Tongue (tissue), 2 donors: ENCODE results near the gene CLDN14. TPM values are rescaled to one million over a fixed set of nuclear protein-coding genes. Genes with fewer than 3 reads are reported as not detected.
A peak's percentile ranks its signal among the peaks of the same experiment; 100 is the strongest.
"Not testable (repeated sequence)": the region's sequence is repeated elsewhere in the genome, so short reads cannot be mapped to it uniquely, and the experiment has no call there.

ENCODE experiments used
- DNase-seq: peaks from one replicate; pipeline ENCODE4 v3.0.0-alpha.2; 2015
- total RNA-seq: library from RNA; depleted of rRNA; stranded (reverse); fragments of >200 nt; gene quantifications from one replicate; pipeline ENCODE4 v1.2.3, GENCODE V29; 2014

CLDN14 gene
- total RNA-seq, 1 donor from 2014 or later = 3.4 TPM

DNA sequence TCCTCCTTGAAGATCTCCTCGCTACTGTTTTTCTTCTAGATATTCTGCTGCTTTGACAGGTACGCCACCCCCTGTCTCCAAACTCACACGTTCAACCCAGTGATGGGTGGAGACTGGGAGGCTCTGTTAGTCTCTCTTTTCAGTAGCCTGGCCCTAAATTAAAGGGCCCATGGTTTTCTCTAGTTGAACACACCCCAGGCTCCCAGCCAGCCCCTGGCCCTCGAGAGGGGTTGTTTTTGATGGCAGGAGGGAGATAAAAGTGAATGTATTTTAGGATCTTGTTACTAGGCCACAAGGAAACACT, 21.6 kb upstream of the CLDN14 start:
- DNase-seq = no peak

DNA sequence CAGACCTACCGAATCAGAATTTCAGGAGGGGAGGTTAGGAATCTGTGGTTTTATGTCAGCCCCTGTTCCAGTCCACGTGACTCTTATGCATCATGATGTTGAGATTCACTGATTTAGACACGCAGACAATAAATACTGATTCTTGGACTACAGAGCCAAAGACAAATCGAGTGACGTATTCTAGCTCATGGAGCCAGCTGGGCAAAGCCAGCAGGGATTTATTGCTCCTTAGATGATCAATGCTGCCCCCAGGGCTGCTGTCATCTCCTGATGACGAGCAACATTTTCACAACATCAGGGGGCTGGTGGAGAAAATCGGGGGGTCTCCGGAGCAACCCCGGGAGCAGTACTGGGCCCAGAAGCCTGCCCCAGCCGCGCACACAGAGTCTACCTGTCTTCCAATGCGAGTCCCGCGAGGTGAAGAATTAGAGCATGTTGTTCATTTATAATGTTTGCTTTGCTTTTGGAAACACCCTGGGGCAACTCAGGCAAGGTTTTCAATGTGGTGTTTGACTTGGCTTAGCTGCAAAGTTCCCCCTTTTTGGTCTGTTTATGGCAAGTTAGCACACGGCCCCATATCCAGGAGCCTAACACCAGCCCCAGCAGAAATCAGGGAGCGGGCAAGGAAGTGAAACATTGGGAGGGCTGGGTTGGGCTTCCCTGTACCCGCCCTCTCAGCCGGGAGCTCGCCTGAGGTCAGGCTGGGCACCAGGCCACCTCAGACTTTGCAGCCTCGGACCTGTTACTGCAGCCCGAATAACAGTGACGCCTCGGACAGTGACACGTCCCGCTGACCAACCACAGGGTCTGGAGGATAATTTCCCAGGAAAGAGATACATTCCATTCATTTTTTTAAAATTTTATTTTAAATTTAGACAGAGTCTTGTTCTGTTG, 19.9 kb upstream of the CLDN14 start:
- DNase-seq = peak; percentile 72

DNA sequence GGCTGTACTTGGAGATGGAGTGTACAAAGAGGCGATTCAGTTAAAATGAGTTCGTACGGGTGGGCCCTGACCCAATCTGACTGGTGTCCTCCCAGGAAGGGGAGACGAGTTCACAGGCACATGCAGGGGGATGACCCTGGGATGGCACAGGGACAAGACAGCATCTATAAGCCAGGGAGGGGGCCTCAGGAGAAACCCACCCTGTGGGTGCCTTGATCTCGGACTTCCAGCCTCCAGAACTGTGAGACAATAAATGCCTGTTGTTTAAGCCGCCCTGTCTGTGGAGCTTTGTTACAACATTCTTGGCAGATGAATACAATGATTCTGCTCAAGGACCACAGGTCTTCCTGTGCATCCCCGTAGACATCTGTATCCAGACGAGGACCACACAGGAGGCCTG, 14.6 kb upstream of the CLDN14 start:
- no peak for DNase-seq

DNA sequence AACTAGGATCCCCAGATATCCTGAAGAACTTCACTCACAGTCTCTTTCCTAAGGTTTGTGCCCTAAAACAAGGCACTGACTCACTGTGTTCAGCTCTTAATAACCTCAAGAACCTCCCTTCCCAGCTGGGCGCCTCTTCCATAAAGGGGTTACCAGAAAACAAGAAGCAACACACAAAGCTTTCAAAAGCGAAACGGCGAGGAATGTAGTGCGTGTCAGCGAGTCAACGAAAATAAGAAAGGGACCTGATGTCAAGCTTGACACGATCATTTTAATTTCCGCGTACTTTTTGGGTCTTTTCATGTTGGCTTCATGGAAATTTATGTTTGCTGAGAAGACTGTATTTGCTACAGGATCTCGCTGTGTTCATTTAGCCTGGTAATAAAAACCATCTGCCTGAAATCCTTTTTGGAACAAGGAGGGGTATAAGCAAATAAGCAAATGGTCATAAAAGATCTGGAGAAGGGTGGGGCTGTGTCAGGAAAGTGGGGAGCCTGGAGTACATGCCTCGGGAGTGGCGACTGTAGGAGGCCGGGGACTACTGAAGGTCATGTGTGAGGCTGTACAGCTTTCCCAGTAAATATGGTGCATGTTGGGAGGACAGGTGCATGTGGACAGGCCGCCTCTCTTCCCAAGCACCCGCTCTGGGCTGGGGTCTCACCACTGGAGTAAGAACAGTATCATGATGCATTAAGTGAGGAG, 11.4 kb upstream of the CLDN14 start:
- DNase-seq = peak; percentile 51

DNA sequence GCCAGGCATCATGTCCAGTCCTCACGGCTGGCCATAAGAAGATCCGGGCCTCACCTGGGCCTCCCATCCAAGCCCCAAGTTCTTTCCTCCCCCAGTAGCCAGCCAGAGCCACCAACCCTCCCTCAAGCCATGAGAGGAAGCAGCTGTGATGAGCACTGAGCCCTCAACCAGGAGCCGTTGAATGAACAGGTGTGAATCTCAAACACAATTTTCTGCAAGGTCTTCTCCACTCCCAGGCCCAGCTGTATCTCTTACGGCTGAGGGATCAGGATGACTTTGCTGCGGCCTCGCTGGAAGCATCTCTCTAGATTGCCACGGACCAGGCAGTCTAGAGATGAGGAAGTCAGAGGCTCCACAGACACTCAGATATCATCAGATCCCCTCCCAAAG, 9.8 kb upstream of the CLDN14 start:
- DNase-seq = no peak

DNA sequence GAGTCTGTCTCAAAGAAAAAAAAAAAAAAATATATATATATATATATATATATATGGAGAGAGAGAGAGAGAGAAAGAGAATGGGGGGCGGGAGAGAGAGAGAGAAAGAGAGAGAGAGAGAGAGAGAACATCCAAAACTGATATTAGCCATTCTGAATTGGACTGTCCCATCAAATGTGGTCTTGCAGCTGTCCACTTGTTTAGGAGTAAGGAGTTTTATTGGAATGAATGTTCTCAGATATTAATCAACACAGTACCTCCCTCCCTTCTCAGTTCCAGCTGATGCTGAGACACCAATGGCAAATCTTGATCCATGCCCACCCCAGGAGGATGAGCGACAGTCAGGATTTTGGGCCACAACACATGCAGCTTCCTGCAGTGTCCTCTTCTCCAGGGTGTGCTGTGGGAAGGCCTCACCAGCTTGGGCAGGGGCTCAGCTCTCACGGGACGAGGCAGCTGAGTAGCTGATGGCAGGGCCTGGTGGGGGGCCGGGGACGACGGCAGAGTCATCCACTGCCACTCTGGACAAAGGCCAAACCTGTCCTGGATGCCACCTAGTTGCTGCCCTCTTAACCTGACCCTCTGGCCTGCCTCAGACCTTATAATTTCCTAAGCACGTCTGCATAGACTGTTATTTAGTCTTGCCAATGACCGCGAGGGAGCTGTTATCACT, 9.3 kb upstream of the CLDN14 start:
- DNase-seq = no peak

DNA sequence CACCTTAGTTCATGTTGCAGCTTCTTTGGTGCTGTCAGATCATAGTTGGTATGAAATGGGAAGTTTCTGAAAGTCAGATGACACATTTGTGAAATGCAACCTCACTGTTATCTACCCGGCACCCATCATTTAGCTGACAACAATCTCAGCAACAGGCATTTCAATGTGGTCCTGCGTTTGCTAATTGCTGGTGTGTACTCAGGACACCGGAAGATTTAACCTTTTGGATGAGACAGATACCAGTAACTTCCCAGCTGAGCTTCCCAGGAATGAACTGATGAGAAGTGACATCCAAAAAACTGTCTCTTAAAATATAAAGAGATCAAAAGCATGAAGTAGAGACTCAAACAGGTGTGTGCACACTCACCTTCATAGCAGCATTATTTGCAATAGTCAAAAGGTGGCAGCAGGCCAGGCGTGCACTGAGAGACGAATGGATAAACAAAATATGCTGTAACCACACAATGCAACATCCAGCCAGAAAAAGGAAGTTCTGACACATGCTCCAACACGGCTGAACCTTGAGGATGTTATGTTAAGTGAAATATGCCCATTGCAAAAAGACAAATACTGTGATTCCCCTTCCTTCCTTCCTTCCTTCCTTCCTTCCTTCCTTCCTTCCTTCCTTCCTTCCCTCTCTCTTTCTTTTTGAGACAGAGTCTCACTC, 7.9 kb upstream of the CLDN14 start:
- peak; percentile 75 for DNase-seq

DNA sequence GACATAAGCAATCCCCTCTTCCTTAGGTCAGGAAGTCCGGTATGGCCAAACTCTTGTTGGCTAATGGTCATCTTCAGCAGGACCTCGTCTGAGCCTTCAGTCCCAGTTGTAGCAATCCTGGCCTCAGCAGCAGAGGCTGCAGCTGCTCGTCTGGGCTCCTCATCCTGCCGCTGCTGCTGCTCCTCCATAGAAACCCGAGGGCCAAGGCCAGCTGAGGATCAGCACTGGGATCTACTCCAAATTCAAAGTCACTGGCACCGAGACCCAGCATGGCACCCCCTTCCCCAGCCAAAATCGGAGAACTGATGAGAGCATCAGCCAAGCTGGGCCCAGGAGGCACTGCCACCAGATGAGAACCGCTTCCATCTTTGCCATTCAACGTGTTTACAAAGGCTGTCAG, 6.3 kb upstream of the CLDN14 start:
- no peak for DNase-seq

DNA sequence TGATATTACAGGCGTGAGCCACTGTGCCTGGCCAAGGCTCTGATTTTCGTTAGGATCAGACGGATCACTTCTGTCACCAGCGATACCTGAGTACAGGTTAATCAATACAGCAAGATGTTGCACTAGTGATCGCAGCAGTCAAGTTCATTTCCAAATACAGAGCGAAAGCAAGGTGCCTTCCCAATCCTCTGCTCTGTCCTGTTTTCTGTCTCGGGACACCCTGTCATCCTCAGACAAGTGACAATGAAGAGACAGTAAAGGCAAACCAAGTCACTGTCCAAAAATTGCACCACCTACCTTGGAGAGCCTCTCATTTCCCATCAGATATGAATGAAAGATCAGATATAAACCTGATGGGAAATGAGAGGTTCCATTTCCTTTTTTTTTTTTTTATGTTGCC, 5.6 kb upstream of the CLDN14 start:
- DNase-seq = no peak

DNA sequence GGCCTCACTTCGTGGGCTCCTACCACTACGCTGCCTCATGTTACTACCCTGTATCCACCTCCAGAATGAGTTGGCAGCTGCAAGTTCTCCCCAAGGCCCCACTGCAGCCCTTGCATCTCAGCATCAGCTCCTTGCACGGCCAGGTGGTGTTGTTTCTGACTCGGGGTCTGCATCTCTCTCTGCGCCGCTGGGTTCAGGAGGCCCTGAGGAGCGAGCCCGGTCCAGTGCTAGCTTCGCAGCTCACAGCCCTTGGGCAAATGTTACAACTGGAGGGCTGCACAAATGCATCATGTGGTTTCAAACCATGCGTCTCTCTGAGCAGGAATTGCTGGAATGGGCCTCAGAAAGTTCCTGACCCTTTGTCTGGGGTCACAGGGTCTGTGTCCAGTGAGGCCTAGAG, 3.2 kb upstream of the CLDN14 start:
- DNase-seq = no peak

DNA sequence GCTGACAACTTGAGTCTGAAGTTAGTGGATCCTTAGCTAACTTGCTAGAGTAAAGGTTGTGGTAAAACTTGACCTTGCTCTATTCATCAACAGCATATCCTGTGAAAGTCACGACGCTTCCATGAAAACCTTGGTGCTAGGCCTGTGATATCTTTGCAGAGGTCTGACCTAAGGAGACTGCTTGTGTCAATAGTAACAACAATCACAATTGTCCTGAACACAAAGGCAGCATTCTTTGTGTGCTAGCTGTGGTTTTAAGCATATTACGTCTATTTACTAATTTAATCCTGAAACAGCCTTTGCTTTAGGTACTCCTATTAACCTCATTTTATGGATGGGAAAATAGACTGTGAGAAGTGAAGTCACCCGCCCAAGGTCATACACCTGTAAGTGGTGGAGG, 2.8 kb upstream of the CLDN14 start:
- no peak for DNase-seq

DNA sequence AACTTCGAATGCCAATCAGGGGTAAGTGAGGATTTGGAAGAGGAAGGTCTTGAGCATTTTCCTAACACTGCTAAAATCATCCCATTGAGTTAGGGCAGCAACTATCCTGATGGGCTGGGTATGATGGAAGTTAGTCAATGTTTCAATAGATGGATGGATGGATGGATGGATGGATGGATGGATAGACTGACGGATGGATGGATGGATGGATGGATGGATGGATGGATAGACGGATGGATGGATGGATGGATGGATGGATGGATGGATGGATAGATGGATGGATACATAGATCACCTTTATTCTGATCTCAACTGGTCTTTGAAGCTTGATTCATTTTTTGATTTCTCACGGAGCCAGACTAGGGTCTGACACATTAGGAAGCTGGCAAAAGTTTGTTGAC, 2.3 kb upstream of the CLDN14 start:
- no peak for DNase-seq

DNA sequence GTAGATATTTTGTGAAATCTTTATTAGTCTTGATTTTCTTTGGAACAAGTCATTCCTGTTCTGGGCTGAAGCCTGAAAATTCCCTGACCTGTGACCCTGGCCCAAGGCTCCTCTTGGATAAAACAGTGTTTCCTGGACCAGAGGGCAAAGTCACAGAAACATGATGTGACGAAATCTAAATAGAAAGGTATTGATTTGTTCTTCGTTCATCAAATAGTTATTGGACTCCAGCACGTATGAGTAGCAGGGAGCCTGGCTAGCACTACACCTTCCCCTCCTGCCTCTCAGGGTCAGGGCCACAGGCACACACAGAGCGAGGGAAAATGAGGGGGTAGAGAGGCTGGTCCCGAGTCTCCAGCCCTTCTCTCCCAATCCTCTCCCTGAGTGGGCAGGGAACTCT, 1.7 kb upstream of the CLDN14 start:
- DNase-seq = no peak

DNA sequence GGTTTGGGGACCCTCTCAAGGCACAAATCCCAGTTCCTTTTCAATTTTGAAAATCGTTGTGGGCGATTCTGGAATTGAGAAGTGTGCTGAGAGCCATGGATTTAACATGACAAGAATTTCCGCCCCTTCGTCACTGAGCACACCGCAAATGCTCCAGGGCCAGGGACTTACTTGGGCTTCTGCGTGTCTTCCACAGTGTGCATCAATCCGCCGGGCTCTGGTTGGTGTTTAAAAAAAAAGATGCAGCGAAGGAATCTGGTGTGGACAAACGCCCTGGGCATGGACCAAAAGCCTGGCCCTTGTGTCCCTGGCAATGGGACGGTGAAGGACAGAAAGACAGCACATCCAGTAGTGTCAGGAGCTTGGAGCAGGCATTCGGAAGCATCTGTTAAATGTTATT, 696 bp upstream of the CLDN14 start:
- no peak for DNase-seq

DNA sequence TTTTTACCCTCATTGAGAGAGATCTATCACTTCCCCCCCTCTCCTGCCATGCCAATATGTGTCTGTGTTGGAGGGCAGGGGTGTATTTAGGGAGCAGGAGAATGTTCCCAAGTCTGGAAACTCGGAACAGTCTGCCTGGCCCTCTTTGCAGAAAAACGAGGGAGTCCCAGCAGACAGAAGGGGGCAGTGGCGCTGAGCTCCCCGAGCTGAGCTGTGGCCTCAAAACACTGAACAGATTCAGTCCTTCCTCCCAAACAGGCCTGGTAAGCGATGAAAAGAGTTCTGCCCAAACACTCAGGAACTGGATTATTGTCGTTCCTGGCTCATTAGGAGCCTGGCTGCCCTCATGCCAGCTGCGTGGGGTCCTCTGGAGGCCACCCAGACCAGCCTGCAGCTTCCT, 981 bp downstream of the CLDN14 start:
- DNase-seq = no peak

DNA sequence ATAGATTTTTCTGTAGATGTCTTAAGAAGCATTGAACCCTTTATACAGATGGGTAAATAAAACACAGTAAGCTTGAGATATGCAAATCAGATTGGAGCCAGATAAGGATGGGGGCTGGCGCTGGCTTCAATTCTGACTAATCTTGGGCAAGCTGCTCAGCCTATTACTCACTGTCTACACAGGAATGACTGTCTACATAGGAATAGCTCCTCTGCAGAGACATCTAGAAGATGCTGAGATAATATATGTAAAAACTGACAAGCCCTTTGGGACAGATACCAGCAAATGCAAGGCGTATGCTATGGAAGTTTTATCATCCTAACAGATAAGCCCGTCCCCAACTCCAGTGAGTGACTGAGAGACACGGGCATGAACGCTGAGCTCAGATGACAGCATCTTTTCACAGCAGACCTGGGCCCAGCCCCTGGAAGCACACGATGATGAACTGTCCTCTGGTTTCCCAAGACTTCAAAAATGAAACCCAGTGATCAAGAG, 1.7 kb downstream of the CLDN14 start:
- no peak for DNase-seq

DNA sequence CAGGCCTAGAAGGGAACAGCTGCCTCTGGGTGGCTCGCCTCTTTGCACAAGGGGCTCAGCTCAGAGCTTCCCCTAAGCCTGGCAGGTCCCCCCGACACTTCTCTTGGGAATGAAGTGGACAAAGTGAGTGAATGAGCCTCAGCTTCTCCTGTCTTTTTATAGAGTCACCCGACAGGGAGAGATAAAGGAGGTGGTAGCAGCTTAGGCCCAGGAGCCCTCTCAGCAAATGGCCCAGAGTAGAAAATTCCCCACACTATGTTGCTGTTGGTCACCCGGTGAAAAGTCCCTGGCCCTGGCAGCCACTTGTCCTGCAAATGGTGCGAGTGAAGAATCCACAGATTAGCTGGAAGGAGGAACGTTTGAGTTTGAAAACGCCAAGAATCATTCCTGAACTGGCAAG, 2.4 kb downstream of the CLDN14 start:
- no peak for DNase-seq

DNA sequence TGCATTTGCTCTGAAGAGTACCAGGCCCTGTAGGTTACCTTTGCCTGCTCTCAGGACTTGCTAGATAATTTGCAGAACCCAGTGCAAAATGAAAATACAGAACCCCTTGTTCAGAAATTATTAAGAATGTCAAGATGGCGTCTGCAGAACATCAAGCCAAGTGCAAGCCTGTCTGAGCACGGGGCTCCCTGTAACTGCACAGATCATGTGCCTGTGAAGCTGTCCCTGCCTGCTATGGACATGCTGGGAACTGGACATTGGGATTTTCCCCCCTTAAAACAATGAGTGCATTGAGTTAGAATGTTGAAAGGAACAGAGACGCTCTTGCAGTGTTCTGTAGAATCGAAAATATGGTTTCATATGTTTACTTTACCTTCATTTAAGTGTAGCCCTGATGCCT, 2.9 kb downstream of the CLDN14 start:
- no peak for DNase-seq

DNA sequence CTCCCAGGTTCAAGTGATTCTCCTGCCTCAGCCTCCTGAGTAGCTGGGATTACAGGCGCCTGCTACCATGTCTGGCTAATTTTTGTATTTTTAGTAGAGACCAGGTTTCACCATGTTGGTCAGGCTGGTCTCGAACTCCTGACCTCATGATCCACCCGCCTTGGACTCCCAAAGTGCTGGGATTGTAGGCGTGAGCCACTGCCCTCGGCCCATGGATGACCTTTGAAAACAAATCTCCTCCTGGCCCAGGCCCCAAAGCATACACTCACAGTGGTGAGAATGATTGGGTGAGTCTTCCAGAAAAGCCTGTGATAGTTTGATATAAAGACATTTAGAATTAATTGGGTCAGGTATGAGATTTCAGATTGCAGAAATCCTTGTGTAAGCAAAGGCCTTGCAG, 3.4 kb downstream of the CLDN14 start:
- DNase-seq = not testable (repeated sequence)

DNA sequence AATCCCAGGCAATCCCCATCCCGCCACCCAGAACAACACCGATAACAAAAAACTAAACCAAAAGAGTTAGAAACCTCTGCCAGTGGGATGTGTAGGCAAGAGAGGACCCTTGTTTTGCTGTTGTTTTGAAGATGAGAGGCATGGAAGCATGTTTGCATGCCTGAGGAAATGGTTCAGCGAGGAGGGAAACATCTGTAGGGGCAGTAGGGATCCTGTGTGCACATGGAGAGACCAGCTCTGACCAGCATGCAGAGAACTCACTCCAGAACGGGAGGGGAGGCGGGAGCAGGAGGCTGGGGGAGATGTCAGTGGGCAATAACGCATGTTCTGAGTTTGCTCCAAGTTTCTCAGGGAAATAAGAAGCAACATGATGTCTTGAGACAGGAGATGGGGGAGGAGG, 5.3 kb downstream of the CLDN14 start:
- no peak for DNase-seq

DNA sequence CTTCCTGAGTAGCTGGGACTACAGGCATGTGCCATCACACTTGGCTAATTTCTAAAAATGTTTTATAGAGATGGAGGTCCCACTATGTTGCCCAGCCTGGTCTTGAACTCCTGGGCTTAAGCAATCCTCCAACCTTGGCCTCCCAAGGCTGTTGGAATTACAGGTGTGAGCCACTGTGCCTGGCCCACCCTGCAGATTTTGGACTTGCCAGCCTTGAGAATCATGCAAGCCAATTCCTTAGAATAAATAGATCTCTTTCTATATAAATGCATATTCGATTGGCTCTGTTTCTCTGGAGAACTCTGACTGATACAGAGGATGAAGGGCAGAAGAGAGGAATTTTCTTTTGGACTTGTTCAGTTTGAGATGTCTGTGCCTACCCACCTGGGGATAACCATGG, 6.7 kb downstream of the CLDN14 start:
- no peak for DNase-seq

DNA sequence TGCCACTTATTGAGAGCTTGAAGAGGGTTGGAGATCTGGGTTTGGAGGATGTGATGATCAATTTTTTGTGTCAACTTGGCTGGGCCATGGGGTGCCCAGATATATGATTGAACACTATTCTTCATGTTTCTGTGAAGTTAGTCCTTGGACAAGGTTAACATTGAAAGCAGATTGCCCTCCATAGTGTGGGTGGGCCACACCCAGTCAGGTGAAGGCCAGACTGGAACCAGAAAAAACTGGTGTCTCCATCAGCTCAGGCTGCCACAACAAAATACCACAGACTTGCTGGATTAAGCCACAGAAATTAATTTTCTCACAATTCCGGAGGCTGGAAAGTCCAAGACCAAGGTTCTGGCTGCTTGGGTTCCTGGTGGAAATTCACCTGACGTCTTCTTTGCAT, 7.5 kb downstream of the CLDN14 start:
- DNase-seq = no peak

DNA sequence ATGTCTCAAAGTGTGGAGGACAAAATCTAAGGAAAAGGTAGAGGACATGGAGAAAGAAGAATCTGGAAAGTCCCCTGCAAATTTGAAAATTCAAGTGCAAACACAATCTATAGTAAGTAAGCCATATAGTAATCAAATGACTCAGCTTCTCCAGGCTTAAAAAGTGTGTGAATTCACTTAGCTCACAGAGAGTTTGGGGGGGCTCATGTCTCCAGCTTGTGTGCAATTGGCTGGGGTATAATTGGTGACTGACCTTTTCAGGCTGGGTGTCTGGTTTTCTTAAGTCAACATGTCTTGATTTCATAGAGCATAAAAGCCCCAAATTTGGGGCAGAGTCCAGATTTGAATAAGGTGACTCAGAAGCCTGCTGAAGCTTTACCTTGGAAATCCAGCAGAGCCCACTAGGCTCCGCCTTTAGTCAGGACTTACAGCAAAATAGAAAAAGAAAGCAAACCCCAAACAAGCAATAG, 8.6 kb downstream of the CLDN14 start:
- DNase-seq = no peak
